GM21423 (cell line): ENCODE results near the gene SHISA5.
"Not testable (repeated sequence)": the region's sequence is repeated elsewhere in the genome, so short reads cannot be mapped to it uniquely, and the experiment has no call there.

Experiments
- ATAC-seq: cut with Tn5 transposase; IDR thresholded peaks from one replicate; pipeline ENCODE4 v1.9.1; 2021; ENCODE audit warnings: mild to moderate bottlenecking, moderate library complexity; ENCODE audit not compliant: unreplicated experiment

SHISA5 gene, protein sequence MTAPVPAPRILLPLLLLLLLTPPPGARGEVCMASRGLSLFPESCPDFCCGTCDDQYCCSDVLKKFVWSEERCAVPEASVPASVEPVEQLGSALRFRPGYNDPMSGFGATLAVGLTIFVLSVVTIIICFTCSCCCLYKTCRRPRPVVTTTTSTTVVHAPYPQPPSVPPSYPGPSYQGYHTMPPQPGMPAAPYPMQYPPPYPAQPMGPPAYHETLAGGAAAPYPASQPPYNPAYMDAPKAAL

GRCh38 chr3:48504051-48504946 is at the start of gene SHISA5:
TSS of gene SHISA5 (minus strand) at chr3:48504174. CDS start at chr3:48504094, 80 bp downstream.
- peak; percentile 38 for ATAC-seq

DNA sequence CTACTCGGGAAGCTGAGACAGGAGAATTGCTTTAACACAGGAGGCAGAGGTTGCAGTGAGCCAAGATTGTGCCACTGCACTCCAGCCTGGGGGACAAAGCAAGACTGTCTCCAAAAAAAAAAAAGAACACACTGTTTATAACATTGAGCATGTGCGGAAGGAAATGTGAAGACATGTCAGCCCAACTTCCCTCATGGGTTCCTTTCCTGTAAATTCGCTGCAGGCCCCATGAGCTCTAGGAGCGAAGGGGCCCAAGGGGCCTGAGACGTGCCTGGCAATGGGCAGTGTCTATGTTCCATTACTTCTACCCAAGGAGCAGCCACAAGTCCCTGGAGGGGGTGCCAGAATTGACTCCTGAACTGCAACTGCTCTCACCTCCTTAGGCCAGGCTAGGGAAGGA is 49.4 kb upstream of the SHISA5 start:
- no peak for ATAC-seq

DNA sequence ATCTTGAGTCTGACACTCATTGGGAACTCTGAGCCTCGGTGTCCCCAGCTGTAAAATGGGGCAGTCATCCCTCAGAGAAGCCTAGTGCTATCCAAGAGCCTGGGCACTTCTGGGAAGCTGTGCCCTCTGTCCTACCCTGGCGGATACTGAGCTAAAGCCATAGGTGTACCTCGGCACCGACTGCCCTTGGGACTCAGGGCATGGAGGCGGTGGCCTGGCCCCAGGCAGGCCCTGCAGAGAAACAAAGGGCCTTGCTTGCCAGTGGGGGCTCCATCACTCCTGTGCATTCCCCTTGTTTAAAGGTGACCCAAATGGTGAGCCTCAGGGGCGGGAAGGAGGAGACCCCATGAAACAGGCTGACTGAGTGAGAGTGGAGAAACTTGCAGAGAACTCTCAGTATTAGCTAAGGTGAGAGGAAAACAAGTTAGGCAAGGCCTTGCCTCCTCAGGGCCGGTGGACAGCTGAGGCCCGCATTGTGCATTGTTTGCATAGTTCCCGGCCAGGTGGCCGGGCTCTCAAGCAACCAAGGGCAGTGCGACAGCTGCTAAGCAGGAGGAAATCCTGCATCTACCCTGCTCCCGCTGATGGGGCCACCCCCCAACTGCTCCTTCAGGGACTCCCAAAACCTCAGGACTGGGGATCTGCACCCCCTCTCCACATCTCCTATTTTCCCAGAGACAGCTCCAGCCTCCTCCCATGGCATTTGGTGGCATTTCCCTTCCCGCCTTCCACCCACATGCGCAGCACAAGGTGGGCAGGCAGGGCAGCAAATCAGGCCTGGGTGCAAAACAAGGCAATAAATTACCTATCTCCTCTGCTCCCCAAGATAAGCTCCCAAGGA is 48.4 kb upstream of the SHISA5 start:
- ATAC-seq, result no peak

- ATAC-seq, result not testable (repeated sequence)
Observed at GRCh38 chr3:48551651-48552050, 47.7 kb upstream of the SHISA5 start.

DNA sequence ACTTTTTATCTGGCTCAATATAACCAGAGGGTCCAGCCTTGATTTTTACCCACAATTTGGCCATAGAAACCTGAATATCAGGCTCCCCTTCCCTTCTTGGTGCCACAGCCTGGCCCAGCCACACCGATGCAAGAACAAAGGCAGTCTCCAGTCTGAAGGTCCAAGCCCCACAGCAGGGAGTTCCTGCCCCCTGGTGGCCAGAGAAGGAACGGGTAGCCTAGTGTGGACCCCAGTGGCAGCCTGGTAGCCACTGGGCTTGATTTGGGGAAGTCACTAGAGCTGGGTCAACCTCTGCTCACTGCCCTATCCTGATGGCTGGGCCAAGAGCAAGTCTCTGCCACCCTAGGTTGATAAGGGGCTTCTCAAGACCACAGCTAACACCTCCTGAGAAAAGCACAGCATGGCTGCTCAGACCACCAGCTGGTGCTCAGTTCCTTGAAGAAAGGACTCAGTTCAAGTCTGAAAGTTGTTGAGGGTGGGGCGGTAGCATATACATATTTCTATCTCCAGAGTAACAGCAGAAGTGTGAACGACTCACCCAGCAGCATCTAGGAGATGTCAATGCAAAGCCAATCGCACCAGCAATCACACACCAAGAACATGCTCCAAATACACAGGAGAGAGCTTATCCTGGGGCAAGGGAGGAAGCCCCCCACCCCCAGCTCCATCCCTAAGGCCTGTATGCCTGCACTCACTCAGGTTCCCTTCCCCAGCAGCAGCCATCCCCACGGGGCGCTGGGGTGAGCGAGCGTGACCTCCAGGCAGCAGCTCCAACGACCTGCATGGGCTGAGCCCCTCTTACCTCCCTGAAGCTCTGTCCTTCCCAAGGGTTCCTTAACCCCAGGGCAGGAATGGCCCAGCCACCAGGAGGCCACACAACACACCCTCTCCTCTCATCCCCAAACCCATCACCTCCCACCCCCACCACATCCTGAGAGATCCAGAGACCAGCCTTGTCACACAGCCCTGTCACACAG is 45.0 kb upstream of the SHISA5 start:
- ATAC-seq, result peak; percentile 62

DNA sequence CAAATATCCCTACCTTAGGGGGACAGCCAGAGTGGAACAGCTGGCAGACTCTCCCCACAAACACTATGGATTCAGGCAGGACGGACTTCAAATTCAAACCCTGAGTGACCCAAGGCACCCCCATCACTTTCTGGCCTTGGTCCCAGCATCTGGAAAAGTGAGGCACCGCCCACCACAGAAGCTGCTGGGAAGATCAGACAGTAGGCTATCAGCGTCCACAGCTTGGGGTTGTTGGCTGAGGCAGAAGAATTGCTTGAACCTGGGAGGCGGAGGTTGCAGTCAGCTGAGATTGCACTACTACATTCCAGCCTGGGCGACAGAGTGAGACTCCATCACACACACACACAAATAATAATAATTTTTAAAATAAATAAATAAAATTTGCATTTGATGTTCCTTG is 44.2 kb upstream of the SHISA5 start:
- ATAC-seq, result no peak

DNA sequence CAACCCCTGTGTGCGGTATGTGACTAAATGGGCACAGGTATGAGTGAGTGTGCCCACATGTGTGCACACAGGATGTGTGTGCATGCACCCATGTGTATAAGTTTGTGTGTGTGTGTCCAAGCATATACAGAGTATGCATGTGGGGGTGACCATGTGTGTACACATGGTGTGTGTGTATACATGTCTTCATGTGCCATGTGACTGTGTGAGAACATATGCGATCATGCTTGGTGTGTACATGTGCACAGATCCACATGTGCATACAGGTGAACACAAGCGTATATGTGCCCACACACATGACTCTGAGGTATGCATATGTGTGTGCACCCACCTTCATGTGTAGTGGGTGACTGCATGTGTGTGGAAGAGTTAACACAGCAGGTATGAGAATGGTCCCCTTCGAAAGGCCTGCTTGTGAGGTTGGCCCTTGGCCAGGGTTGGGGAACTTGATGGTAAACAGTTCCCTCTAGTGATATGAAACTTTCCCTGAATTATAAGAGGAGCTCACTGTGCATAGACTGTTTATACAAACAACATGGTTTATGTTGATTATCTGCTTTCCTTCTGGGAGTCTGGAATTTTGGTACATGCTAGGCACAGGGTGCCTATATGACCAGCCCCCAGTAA is 42.3 kb upstream of the SHISA5 start:
- no peak for ATAC-seq

- ATAC-seq, result no peak
Observed at GRCh38 chr3:48544141-48544540, 40.2 kb upstream of the SHISA5 start.

GRCh38 chr3:48543271-48543866 is 39.4 kb upstream of the SHISA5 start:
- ATAC-seq, result no peak

GRCh38 chr3:48538451-48538850 is 34.5 kb upstream of the SHISA5 start:
- ATAC-seq, result no peak

- ATAC-seq, result no peak
Observed at GRCh38 chr3:48536785-48537184, 32.8 kb upstream of the SHISA5 start.

DNA sequence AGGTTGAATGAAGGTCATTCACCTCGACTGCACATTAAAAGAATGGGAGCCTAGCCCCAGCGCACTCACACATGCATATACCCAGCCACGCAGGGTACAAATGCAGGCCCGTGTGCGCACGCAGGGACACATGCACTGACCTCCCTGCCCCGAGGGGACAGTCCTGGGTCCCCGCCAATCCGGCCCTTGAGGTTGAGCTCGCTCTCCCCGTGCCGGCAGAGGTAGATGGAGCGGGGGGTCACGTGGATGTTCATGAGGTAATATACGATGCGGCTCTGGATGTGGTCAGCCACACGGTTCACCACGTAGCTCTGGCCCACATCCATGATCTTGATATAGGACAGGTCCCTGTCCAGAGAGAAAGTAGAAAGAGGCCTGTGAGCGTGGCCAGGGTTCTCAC is 32.1 kb upstream of the SHISA5 start:
- no peak for ATAC-seq

DNA sequence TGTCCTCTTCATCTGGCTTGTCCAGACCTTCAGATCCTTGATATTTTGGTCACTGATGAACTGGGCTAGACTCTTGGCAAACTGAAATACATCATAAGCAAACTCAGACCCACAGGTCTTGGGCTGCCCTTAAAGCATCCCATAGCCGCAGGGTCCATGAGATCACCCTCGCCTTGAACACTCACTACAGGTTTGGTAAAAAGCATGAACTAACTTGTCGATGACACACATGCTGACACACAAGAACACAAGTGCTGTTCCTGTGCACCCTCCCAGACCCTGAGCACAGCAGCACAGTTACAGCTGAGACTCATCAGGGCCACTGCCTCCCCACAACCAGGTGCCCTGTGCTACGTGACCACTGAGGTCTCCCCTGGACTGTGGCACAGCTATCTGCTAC is 31.6 kb upstream of the SHISA5 start:
- no peak for ATAC-seq

GRCh38 chr3:48532977-48533337 is 29.0 kb upstream of the SHISA5 start:
- ATAC-seq, result no peak

DNA sequence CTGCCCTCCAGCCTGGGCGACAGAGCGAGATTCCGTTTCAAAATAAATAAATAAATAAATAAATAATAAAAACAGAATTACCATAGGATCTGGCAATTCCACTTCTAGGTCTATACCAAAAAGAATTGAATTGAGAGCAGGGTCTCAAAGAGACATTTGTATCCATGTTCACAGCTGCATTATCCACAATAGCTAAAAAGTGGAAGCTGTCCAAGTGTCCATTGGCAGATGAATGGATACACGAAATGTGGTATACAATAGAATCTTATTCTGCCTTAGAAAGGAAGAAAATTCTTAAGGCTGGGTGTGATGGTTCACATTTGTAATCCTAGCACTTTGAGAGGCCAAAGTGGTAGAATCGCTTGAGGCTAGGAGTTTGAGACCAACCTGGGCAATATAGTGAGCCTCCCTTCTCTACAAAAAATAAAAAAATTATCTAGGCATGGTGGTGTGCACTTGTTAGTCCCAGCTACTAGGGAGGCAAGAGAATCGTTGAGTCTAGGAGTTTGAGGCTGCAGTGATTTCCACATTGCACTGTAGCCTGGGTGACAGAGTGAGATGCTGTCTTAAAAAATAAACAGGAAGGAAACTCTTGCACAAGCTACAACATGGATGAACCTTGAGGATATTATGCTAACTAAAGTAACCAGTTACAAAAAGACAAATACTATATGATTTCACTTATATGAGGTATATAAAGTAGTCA is 28.4 kb upstream of the SHISA5 start:
- ATAC-seq, result no peak

DNA sequence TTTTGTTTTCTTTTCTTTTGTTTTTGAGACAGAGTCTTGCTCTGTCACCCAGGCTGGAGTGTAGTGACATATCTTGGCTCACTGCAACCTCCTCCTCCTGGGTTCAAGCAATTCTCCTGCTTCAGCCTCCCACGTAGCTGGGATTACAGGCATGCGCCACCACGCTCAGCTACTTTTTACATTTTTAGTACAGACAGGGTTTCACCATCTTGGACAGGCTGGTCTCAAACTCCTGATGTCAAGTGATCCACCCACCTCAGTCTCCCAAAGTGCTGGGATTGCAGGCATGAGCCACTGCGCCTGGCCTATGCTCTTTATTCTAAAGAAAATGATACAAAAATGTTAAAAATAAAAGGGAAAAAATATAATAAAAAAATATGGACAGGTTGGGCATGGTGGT is 26.7 kb upstream of the SHISA5 start:
- not testable (repeated sequence) for ATAC-seq

- no peak for ATAC-seq
Observed at GRCh38 chr3:48528754-48529153, 24.8 kb upstream of the SHISA5 start.

- ATAC-seq, result no peak
Observed at GRCh38 chr3:48528048-48528447, 24.1 kb upstream of the SHISA5 start.

- no peak for ATAC-seq
Observed at GRCh38 chr3:48524970-48525369, 21.0 kb upstream of the SHISA5 start.
